HG03159 (cell line): Measurements from ENCODE around the gene RPS15.

Source experiments
- ATAC-seq: cut with Tn5 transposase; IDR thresholded peaks from one replicate; pipeline ENCODE4 v1.9.1; 2021; ENCODE audit warnings: mild to moderate bottlenecking, moderate library complexity; ENCODE audit not compliant: unreplicated experiment

Gene RPS15

GRCh38 chr19:1401889-1402217 lies 36.3 kb upstream of the RPS15 start:
- no peak for ATAC-seq

- no peak for ATAC-seq
These were observed 35.7 kb upstream of the RPS15 start for GRCh38 chr19:1402411-1403070.

- ATAC-seq = peak; percentile 75
These were observed 31.2 kb upstream of the RPS15 start for GRCh38 chr19:1406774-1407527.

- peak; percentile 16 for ATAC-seq
These were observed 30.5 kb upstream of the RPS15 start, which contains the start of gene DAZAP1 for GRCh38 chr19:1407528-1408299. TSS of gene DAZAP1 (plus strand) at chr19:1407586. CDS start at chr19:1407774, 188 bp downstream.

GRCh38 chr19:1408300-1409203 lies 29.6 kb upstream of the RPS15 start:
- ATAC-seq = no peak

GRCh38 chr19:1409204-1410005 lies 28.8 kb upstream of the RPS15 start:
- no peak for ATAC-seq

- no peak for ATAC-seq
These were observed 27.9 kb upstream of the RPS15 start for GRCh38 chr19:1410136-1410786.

- ATAC-seq = no peak
These were observed 27.4 kb upstream of the RPS15 start for GRCh38 chr19:1410789-1411188.

- ATAC-seq = no peak
These were observed 26.7 kb upstream of the RPS15 start for GRCh38 chr19:1411255-1412191.

- no peak for ATAC-seq
These were observed 25.8 kb upstream of the RPS15 start for GRCh38 chr19:1412323-1412923.

GRCh38 chr19:1412995-1413800 lies 25.0 kb upstream of the RPS15 start:
- no peak for ATAC-seq

GRCh38 chr19:1416014-1416841 lies 22.0 kb upstream of the RPS15 start:
- no peak for ATAC-seq

GRCh38 chr19:1417145-1417544 lies 21.1 kb upstream of the RPS15 start:
- ATAC-seq = no peak

GRCh38 chr19:1417681-1418495 lies 20.3 kb upstream of the RPS15 start:
- ATAC-seq = no peak

- ATAC-seq = no peak
These were observed 19.8 kb upstream of the RPS15 start for GRCh38 chr19:1418496-1418775.
